CD4-positive, alpha-beta T cell treated with Interleukin-17A for 1 hour (primary cell): ENCODE measurements around the gene GRAP.

ENCODE experiments used
- DNase-seq: peaks from one replicate; pipeline ENCODE4 v3.0.0-alpha.2; 2020

The GRAP gene

DNA sequence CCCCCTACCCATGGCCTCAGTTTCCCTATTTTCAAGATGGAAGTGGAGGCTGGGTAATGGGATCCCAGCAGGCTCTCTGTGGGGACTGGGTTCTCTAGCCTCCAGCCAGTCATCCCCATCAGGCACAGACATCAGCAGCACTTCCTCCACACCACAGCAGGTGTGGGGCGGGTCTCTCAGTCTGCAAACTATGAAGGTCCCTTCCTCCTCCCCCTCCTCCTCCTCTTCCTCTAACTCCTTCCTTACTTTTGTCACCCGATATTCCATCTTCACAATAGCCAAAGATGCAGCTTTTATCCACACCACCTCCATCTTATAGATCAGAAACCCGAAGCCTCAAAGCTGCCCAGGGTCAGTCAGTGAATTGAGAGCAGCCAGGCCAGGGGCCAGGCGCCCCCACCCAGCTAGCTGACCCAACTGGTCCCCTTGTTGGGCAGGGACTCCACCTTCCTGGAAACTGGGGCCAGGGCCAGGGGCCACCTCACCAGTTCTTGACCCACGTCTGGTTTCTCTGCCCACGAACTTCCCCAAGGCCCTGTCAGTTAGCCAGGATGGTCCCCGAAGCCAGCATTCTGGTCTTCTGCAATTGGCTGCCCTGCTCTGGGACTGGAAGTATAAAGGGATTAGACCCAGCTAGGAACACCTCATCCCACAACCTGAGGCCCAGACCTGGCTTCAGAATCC lies 44.7 kb downstream of the GRAP start:
- no peak for DNase-seq

GRCh38 chr17:19000531-19001325 lies 46.0 kb downstream of the GRAP start:
- no peak for DNase-seq

GRCh38 chr17:18999911-19000310 lies 46.8 kb downstream of the GRAP start:
- DNase-seq = no peak

- DNase-seq = no peak
Observed at GRCh38 chr17:18999394-18999793, 47.4 kb downstream of the GRAP start.

GRCh38 chr17:18997650-18998196 lies 49.0 kb downstream of the GRAP start:
- no peak for DNase-seq

- DNase-seq = no peak
Observed at GRCh38 chr17:18996458-18996857, 50.3 kb downstream of the GRAP start.

- no peak for DNase-seq
Observed at GRCh38 chr17:18995220-18995619, 51.5 kb downstream of the GRAP start.

DNA sequence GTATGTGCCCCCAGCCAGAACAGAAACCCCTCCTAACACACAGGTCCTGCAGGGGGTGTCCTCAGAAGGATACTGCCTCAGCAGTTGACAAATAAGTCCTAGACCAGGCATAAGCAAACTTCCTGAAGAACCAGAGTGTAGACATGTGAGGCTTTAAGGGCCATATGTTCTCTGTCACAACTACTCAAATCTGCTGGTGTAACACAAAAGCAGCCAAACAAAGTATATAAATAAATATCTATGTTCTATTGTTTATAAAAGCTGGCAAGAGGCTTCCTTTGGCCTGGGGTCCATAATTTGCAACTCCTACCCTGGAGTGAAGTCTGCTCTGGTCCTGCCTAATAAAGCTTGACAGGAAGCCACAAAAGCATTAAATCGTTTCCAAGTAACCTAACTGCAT lies 52.1 kb downstream of the GRAP start:
- no peak for DNase-seq

- DNase-seq = no peak
Observed at GRCh38 chr17:18993905-18994526, 52.7 kb downstream of the GRAP start.

DNA sequence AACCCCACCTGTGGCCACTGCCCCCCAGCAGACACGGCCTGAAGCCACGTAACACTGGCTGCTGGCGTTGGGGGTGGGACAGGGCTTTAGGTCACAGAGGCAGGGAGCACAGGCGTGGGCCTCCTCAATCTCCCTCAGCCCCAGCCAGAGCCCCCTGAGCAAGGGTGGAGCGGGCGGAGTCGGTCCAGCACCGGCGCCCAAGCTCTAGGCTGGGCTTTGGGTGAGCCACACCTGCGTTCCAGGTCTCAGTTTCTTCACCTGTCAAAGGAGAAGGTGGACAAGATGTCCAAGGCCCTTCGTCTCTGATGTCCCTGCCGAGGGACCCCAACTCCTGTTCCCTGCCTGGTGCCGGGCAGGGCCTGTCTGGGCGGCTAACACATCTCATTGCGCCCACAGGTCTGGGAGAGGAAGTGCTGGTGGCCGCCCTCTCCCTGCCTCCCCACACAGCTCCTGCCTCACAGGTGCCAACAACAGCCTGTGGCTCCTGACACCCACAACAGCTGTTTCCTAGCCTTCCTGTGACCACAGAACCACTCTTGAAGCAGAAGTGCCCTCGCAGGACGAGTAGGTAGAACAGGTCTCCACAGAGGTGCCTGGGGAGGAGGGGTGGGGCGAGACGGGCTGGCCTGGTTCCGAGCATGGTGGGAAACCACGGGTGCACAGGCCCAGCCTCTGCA lies 54.2 kb downstream of the GRAP start:
- peak; percentile 62 for DNase-seq

DNA sequence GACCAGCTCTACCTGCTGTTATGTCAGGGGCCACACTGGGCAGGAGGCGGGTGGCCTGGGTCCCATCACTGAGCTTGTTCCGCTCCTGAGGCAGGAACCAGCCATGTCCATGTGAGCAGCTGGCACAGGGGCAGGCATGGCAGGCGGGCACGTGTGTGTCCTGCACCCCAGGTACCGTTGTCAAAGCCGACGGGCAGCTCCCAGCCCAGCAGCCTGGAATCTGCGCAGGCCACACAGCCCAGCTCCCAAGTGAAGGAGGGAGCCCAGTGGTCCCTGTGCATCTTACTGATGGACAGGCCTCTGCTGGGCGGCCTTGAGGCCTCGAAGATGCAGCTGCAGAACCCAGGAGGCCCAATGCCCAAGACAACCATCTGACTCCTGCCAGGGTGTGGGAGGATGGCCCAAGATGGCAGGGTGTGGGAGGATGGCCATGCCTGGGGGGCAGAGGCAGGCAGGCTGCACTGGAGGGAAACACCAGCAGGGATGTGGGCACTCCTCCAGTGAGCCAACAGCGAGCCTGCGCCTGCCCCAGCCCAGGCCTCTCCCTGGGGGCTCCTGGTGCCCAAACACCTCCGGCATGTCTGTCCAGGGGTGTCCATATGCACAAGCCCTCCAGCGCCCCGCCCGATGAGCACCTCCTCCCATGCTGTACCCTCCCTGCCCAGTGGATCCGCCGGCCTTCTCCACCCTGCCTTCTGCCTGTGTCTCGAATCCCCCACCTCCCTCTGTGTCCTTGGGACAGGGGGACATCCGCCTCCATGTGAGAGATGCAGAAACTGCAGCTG lies 55.0 kb downstream of the GRAP start:
- no peak for DNase-seq

DNA sequence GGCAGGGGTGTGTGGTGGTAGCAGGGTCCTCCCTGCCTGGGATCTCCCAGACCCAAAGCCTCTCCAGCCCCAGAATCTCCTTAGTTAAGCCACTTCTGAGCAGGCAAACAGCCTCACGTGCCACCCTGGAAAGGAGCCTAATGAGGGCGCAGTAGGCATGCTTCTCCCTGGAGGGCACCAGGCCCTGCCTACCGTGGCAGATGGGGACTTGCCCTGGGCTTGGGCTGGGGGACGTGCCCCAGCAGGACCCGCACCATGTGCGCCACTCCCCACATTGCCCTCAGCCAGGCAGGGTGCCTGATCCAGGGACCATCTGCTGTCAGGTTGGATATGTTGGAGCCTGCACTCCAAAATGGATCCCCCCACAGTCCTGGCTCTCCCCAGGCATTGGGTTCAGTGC lies 56.4 kb downstream of the GRAP start:
- no peak for DNase-seq

- no peak for DNase-seq
Observed at GRCh38 chr17:18988546-18989173, 58.1 kb downstream of the GRAP start.

GRCh38 chr17:18987862-18988545 lies 58.8 kb downstream of the GRAP start:
- no peak for DNase-seq

- no peak for DNase-seq
Observed at GRCh38 chr17:18987230-18987610, 59.5 kb downstream of the GRAP start.

DNA sequence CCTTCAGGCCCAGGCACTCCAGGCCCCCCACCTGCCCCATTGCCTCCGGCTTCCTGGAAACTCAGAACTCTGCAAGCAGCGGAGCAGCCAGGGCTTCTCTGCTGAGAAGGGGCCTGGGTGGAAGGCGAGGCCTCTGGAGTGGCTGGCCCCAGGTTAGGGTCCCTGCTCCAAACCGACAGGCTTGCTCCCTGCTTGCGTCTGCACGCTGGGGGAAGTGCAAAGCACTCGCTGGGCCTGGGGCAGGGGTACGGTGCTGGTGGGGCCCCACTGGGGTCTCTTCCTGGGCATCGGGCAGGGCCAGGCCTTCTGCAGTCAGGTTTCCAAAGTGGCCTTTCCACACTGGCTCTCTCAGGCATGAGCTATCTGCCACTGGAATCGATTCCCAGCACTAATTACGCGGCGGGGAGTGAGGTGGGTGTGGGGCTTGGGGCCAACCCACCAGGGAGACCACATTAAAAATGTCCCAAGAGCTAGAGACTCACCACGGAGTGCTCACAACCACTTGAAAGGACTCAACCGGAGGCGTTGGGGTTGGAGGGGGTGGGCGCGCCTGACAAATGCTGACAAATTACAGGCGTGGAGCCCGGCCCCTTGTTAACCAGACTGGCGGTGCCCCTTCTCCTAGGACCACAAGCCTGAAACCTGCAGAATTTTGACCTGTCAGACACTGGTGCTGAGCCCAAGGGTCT lies 60.1 kb downstream of the GRAP start:
- no peak for DNase-seq

GRCh38 chr17:18985475-18985874 lies 61.3 kb downstream of the GRAP start:
- DNase-seq = no peak

DNA sequence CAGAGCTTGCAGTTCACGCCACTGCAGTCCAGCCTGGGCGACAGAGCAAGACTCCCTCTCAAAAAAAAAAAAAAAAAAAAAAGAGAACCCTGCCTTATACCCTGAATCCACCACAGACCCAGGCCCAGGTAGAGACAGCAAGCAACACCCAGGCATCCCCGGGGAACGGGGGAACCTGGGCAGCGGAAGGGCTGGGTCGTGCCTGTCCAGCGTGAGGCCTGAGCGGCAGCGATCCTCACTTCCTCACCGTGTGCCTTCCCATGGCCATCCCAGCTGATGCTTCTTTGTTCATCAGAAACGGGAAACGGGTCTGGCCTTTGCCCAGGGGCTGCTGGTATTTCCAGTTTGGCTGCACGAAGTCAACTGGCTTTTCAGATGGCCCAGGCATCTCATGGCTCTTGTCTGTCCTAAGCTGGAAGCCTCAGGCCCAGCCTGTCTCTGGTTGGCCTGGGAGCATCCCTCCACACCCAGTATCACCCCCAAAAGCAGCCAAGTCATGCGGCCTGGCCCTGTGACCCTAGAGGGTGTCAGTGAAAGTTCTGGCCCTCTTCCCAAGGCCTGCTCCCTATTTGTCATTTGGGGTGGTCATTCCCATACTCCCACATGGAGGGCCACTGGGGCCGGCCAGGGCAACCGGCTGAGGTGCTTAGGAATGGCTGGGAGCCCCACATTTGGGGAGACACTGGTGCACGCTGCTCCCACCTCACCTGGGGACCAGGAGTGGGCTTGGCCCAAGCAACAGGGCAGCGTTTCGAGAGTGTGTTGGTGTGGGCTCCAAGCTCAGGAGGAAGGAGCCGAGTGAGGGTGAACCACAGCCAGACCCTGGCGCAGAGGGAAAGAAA lies 62.3 kb downstream of the GRAP start:
- DNase-seq = no peak

DNA sequence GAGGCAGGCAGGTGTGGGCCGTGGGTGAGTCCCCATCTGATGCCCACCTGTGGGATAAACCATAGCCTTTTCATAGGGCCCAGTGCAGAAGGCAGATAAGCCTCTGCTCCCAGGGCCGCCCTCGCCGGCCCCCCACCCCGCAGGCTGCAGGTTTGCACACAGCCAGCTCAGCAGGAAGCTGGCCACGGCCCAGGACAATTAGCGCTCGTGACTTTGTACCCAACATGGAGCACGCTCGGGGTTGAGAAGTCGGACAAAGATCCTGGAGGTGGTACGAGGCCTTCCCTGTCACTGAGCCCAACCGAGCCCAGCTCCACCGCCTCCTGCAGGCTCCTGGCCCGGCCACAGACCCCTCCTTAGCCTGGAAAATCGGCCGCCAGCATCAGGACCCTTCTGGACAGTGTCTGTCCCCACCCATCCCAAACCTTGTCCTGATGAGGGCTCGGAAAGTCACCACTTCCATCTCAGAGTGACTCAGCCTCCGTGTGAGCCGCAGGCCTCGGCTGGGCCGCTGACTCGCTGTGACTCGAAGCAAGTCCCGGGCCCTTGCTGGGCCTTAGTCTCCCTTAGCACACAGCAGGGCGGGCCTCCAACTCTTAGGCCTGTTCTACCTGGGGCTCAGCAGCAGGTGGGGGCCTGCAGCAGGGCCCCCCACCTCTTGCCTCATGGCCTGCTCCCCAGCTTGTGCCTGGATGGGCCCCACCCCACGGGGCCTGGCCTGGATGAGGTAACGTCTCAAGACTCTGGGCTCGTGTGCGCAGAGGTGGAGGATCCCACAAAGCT lies 64.9 kb downstream of the GRAP start:
- no peak for DNase-seq
